ENCODE data around the gene RASGRP3. TPM values are rescaled to one million over a fixed set of nuclear protein-coding genes. Genes with fewer than 3 reads are reported as not detected.

Gene RASGRP3
- total RNA-seq, 1 donor, result 0.72 TPM

GRCh38 chr2:33607905-33608304 is 131.5 kb downstream of the RASGRP3 start:
- Histone ChIP-seq H3K36me3 (ENCODE audit: insufficient read depth, low read length) (no peaks in the 10 kb centered on the region), H3K27me3 (ENCODE audit: insufficient read depth, low read length) (no peaks in the 10 kb centered on the region), H3K9me3 (ENCODE audit: low read depth, low read length) (no peaks in the 10 kb centered on the region), H3K4me1 (ENCODE audit: insufficient read depth, low read length) (no peaks in the 10 kb centered on the region), H3K4me2 (ENCODE audit: insufficient read depth, low read length) (no peak overlapping the region), H2AFZ (ENCODE audit: low read length) (no peak overlapping the region), H3K4me3 (ENCODE audit: insufficient read depth, low read length) (no peak overlapping the region), H3K79me2 (ENCODE audit: insufficient read depth, low read length) (no peaks in the 10 kb centered on the region), H4K20me1 (ENCODE audit: insufficient read depth, low read length) (no peaks in the 10 kb centered on the region), H3K27ac (ENCODE audit: low read depth, low read length) (no peak overlapping the region)
- TF ChIP-seq, protein P1, sequence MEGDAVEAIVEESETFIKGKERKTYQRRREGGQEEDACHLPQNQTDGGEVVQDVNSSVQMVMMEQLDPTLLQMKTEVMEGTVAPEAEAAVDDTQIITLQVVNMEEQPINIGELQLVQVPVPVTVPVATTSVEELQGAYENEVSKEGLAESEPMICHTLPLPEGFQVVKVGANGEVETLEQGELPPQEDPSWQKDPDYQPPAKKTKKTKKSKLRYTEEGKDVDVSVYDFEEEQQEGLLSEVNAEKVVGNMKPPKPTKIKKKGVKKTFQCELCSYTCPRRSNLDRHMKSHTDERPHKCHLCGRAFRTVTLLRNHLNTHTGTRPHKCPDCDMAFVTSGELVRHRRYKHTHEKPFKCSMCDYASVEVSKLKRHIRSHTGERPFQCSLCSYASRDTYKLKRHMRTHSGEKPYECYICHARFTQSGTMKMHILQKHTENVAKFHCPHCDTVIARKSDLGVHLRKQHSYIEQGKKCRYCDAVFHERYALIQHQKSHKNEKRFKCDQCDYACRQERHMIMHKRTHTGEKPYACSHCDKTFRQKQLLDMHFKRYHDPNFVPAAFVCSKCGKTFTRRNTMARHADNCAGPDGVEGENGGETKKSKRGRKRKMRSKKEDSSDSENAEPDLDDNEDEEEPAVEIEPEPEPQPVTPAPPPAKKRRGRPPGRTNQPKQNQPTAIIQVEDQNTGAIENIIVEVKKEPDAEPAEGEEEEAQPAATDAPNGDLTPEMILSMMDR (IDR thresholded peaks at IDR 0.05; ENCODE audit: extremely low read depth, low read depth, low read length), result no peak
- no peak for DNase-seq (ENCODE audit: insufficient read length, low spot score, missing footprints)

- no peak for DNase-seq (ENCODE audit: insufficient read length, low spot score, missing footprints)
- no peaks in the 10 kb centered on the region for H3K36me3 ChIP-seq (ENCODE audit: insufficient read depth, low read length)
- H3K4me2 ChIP-seq (ENCODE audit: insufficient read depth, low read length), result no peak overlapping the region
- no peak overlapping the region for H2AFZ ChIP-seq (ENCODE audit: low read length)
- no peaks in the 10 kb centered on the region for H3K79me2 ChIP-seq (ENCODE audit: insufficient read depth, low read length)
- H3K9me3 ChIP-seq (ENCODE audit: low read depth, low read length), result no peaks in the 10 kb centered on the region
- TF ChIP-seq, protein P1 (IDR thresholded peaks at IDR 0.05; ENCODE audit: extremely low read depth, low read depth, low read length), result no peak
- H4K20me1 ChIP-seq (ENCODE audit: insufficient read depth, low read length), result no peaks in the 10 kb centered on the region
- no peak overlapping the region for H3K4me3 ChIP-seq (ENCODE audit: insufficient read depth, low read length)
- H3K27ac ChIP-seq (ENCODE audit: low read depth, low read length), result no peak overlapping the region
- no peaks in the 10 kb centered on the region for H3K4me1 ChIP-seq (ENCODE audit: insufficient read depth, low read length)
- H3K27me3 ChIP-seq (ENCODE audit: insufficient read depth, low read length), result no peaks in the 10 kb centered on the region
Observed at GRCh38 chr2:33614190-33614589, 137.7 kb downstream of the RASGRP3 start.

Small RNA genes lying within 50 kb of the gene (small RNA-seq; reads per million reads assigned to genes)
- gene ATP6V0E1P3, result not detected

Other genes starting within 250 kb of the RASGRP3 start
- 22.8 and 68.7 TPM in 2 replicates for gene FAM98A, start 122.7 kb downstream of the RASGRP3 start, total RNA-seq